H1 (cell line): ENCODE data around the gene NRXN2. TPM values are rescaled to one million over a fixed set of nuclear protein-coding genes. Genes with fewer than 3 reads are reported as not detected.

Experiments
- CTCF ChIA-PET: fragments of 300-600 bp; sonication (Branson Sonifier 250); formaldehyde crosslinking; loops from one replicate; lab custom pipeline; 2021; ENCODE audit not compliant: partially characterized antibody; lab: Charles Lee
- POLR2A ChIA-PET: fragments of 300-600 bp; sonication (Branson Sonifier 250); formaldehyde crosslinking; loops from one replicate; lab custom pipeline; 2021; ENCODE audit warnings: inconsistent platforms; ENCODE audit not compliant: partially characterized antibody; lab: Charles Lee
- DNase-seq, 2 experiments: peaks; one replicate each; pipeline versions ENCODE4 v3.0.0 to v3.0.0-alpha.2; 2010 to 2022; ENCODE audit warnings: low spot score in 2 of 2, low read depth in 1 of 2, mixed read lengths in 1 of 2
- FAIRE-seq: peaks from 2 replicates; lab custom pipeline; 2011; peaks lifted over from hg19 to GRCh38; lab: Jason Lieb, UNC
- H2AFZ ChIP-seq: 2 replicates; pipeline ENCODE4 v1.8.1; 2012; ENCODE audit warnings: low read length, inconsistent platforms
- H2AK5ac ChIP-seq: 2 replicates; pipeline ENCODE4 v1.6.1; 2013; ENCODE audit warnings: low read depth, low read length
- H2BK120ac ChIP-seq: replicated peaks from 2 replicates; pipeline ENCODE3; 2013; ENCODE audit warnings: low read depth, low read length, inconsistent platforms
- H2BK12ac ChIP-seq: 2 replicates; pipeline ENCODE4 v1.6.1; 2013; ENCODE audit warnings: low read depth, low read length
- H2BK15ac ChIP-seq: 2 replicates; pipeline ENCODE4 v1.6.1; 2013; ENCODE audit warnings: low read length
- H2BK20ac ChIP-seq: 2 replicates; pipeline ENCODE4 v1.6.1; 2013; ENCODE audit warnings: low read length
- H2BK5ac ChIP-seq: 2 replicates; pipeline ENCODE4 v1.6.1; 2013; ENCODE audit warnings: low read depth, low read length
- H3K14ac ChIP-seq: 2 replicates; pipeline ENCODE4 v1.6.1; 2013; ENCODE audit warnings: inconsistent platforms; ENCODE audit not compliant: insufficient read length
- H3K18ac ChIP-seq: 2 replicates; pipeline ENCODE4 v1.6.1; 2013; ENCODE audit warnings: low read length; ENCODE audit errors: extremely low read depth
- H3K23ac ChIP-seq: 2 replicates; pipeline ENCODE4 v1.6.1; 2013; ENCODE audit warnings: inconsistent platforms; ENCODE audit not compliant: insufficient read length
- H3K23me2 ChIP-seq: 2 replicates; pipeline ENCODE4 v1.6.1; 2013; ENCODE audit warnings: low read depth, low read length
- H3K27ac ChIP-seq: 2 replicates; pipeline ENCODE4 v1.6.1; 2011; ENCODE audit warnings: low read depth, low read length, inconsistent platforms
- H3K27me3 ChIP-seq, 4 experiments: replicated peaks in 1 of 4; 1 replicate in 1 of 4; 2 replicates in 3 of 4; pipeline versions ENCODE4 v1.6.1 to v1.8.1; 2011 to 2013; ENCODE audit warnings: low read length in 3 of 4, mild to moderate bottlenecking in 3 of 4, inconsistent platforms in 2 of 4, mixed read lengths in 2 of 4, moderate library complexity in 1 of 4; ENCODE audit not compliant: control insufficient read depth in 3 of 4, insufficient read depth in 3 of 4; ENCODE audit errors: extremely low read depth in 1 of 4
- H3K36me3 ChIP-seq, 4 experiments: 2 replicates each; pipeline versions ENCODE4 v1.6.1 to v1.8.1; 2011 to 2013; ENCODE audit warnings: mild to moderate bottlenecking in 4 of 4, low read length in 3 of 4, moderate library complexity in 2 of 4, control low read depth in 1 of 4, inconsistent platforms in 1 of 4; ENCODE audit not compliant: insufficient read depth in 4 of 4, control insufficient read depth in 2 of 4
- H3K4ac ChIP-seq: replicated peaks from 2 replicates; pipeline ENCODE3; 2013; ENCODE audit warnings: low read length, low read depth, mixed read lengths, inconsistent platforms; ENCODE audit not compliant: insufficient read length
- H3K4me1 ChIP-seq, 4 experiments: replicated peaks in 1 of 4; 1 replicate in 1 of 4; 2 replicates in 3 of 4; pipeline versions ENCODE4 v1.6.1 to v1.8.1; 2011 to 2013; ENCODE audit warnings: low read length in 3 of 4, inconsistent platforms in 2 of 4, mixed read lengths in 1 of 4; ENCODE audit not compliant: insufficient read depth in 4 of 4, control insufficient read depth in 3 of 4
- H3K4me2 ChIP-seq, 2 experiments: 2 replicates each; pipeline versions ENCODE4 v1.6.1 to v1.8.1; 2011 to 2013; ENCODE audit warnings: low read depth in 2 of 2, low read length in 2 of 2, control low read depth in 1 of 2, inconsistent platforms in 1 of 2, mild to moderate bottlenecking in 1 of 2; ENCODE audit not compliant: insufficient read depth in 1 of 2
- H3K4me3 ChIP-seq, 4 experiments: fragments of 200-600, 300-600 bp in 1 of 4; sonication (generic), shearing (Covaris generic), sonication (Bioruptor Twin) in 1 of 4; 2 replicates each; pipeline versions ENCODE4 v1.5.1 to v1.8.1; 2011 to 2016; ENCODE audit warnings: low read length in 4 of 4, low read depth in 3 of 4, control low read depth in 2 of 4, inconsistent platforms in 2 of 4, mild to moderate bottlenecking in 2 of 4, mixed read lengths in 1 of 4, moderate library complexity in 1 of 4; ENCODE audit not compliant: insufficient read depth in 2 of 4; ENCODE audit errors: extremely low read depth in 1 of 4
- H3K56ac ChIP-seq: replicated peaks from 2 replicates; pipeline ENCODE3; 2013; ENCODE audit warnings: low read depth, mild to moderate bottlenecking, mixed read lengths, low read length, inconsistent platforms; ENCODE audit not compliant: insufficient read length
- H3K79me1 ChIP-seq: 2 replicates; pipeline ENCODE4 v1.6.1; 2013; ENCODE audit warnings: low read depth, low read length, control low read depth
- H3K79me2 ChIP-seq, 2 experiments: 2 replicates each; pipeline versions ENCODE4 v1.6.1 to v1.8.1; 2012 to 2013; ENCODE audit warnings: low read length in 2 of 2, mild to moderate bottlenecking in 2 of 2, inconsistent platforms in 1 of 2; ENCODE audit not compliant: insufficient read depth in 2 of 2, control insufficient read depth in 1 of 2
- H3K9ac ChIP-seq, 4 experiments: replicated peaks in 1 of 4; 1 replicate in 1 of 4; 2 replicates in 3 of 4; pipeline versions ENCODE4 v1.6.1 to v1.8.1; 2011 to 2013; ENCODE audit warnings: low read depth in 3 of 4, low read length in 3 of 4, control low read depth in 2 of 4, mild to moderate bottlenecking in 2 of 4, moderate library complexity in 2 of 4, inconsistent platforms in 1 of 4; ENCODE audit errors: extremely low read depth in 1 of 4
- H3K9me3 ChIP-seq, 2 experiments: 2 replicates each; pipeline versions ENCODE4 v1.6.1 to v1.8.1; 2012 to 2013; ENCODE audit warnings: mild to moderate bottlenecking in 2 of 2, moderate library complexity in 2 of 2, control low read depth in 1 of 2, inconsistent platforms in 1 of 2, low read depth in 1 of 2, low read length in 1 of 2, mixed read lengths in 1 of 2; ENCODE audit not compliant: insufficient read depth in 2 of 2
- H4K20me1 ChIP-seq, 2 experiments: replicated peaks in 1 of 2; 2 replicates each; pipeline versions ENCODE3 to v1.8.1; 2011 to 2013; ENCODE audit warnings: inconsistent platforms in 2 of 2, low read length in 2 of 2, mild to moderate bottlenecking in 1 of 2; ENCODE audit not compliant: insufficient read depth in 2 of 2, control insufficient read depth in 1 of 2
- H4K5ac ChIP-seq: 2 replicates; pipeline ENCODE4 v1.6.1; 2013; ENCODE audit warnings: low read length, low read depth, mixed read lengths, inconsistent platforms; ENCODE audit not compliant: insufficient read length
- H4K8ac ChIP-seq: 2 replicates; pipeline ENCODE4 v1.8.0; 2013; ENCODE audit warnings: mild to moderate bottlenecking, moderate library complexity, low read length, inconsistent platforms; ENCODE audit not compliant: insufficient read depth; ENCODE audit errors: extremely low read depth
- H4K91ac ChIP-seq: replicated peaks from 2 replicates; pipeline ENCODE3; 2013; ENCODE audit warnings: low read length, mixed read lengths, inconsistent platforms; ENCODE audit not compliant: insufficient read length
- RAD21 ChIP-seq, 2 experiments: IDR thresholded peaks in 1 of 2; conservative IDR thresholded peaks in 1 of 2; 2 replicates each; pipeline ENCODE4 v1.6.1; 2011; ENCODE audit warnings: low read depth in 2 of 2, low read length in 2 of 2, improper control_type of control experiment in 1 of 2, inconsistent platforms in 1 of 2, mild to moderate bottlenecking in 1 of 2, moderate library complexity in 1 of 2
- RFX5 ChIP-seq: IDR thresholded peaks from 2 replicates; pipeline ENCODE4 v1.6.1; 2011; ENCODE audit warnings: low read depth, low read length, improper control_type of control experiment, borderline replicate concordance
- SIX5 ChIP-seq: IDR thresholded peaks from 2 replicates; pipeline ENCODE4 v1.6.1; 2011; ENCODE audit warnings: mild to moderate bottlenecking, low read depth, low read length
- USF2 ChIP-seq: IDR thresholded peaks from 2 replicates; pipeline ENCODE4 v1.6.1; 2011; ENCODE audit warnings: low read length, improper control_type of control experiment
- YY1 ChIP-seq: IDR thresholded peaks from 2 replicates; pipeline ENCODE4 v1.6.1; 2011; ENCODE audit warnings: low read depth, mild to moderate bottlenecking, low read length
- WGBS, 2 experiments: shearing (Covaris generic) in 1 of 2; methylation state at CpG; one replicate each; pipeline versions ENCODE4 v1.1.6 to v1.1.7; 2013 to 2015; ENCODE audit warnings: low lambda C conversion rate in 2 of 2, mixed read lengths in 2 of 2, inconsistent platforms in 1 of 2, low coverage in 1 of 2, missing lambda C conversion rate in 1 of 2; ENCODE audit not compliant: insufficient replicate concordance in 2 of 2, insufficient coverage in 1 of 2, insufficient read length in 1 of 2; ENCODE audit errors: extremely low coverage in 1 of 2, missing lambda C conversion rate in 1 of 2; 5-methylcytosine and 5-hydroxymethylcytosine counted together
- polyA plus RNA-seq, 7 experiments: library from polyadenylated mRNA; depleted of rRNA in 3 of 7; stranded (reverse) in 5 of 7; unstranded in 2 of 7; fragments of >200 nt in 5 of 7; fragments of 200-250 nt in 2 of 7; gene quantifications; 1 replicate in 5 of 7; 2 replicates in 1 of 7; 4 replicates in 1 of 7; pipeline versions ENCODE4 v1.2.1 to v1.2.3, GENCODE V29; 2011 to 2013; ENCODE audit warnings: missing spikeins in 2 of 7, mixed read lengths in 2 of 7
- total RNA-seq: library from RNA; stranded (reverse); fragmentation: NEBNext Ultra II Directional; extraction: Animal tissue kit (Norgen Biotek cat#: 25700); gene quantifications from 2 replicates; pipeline ENCODE4 v1.2.1, GENCODE V29; 2021
- TF ChIP-seq, protein P1 (sequence below), 3 experiments: IDR thresholded peaks; 1 replicate in 2 of 3; 2 replicates in 1 of 3; pipeline versions ENCODE4 v1.5.1 to v1.6.1; 2011; ENCODE audit warnings: low read length in 3 of 3, mild to moderate bottlenecking in 3 of 3, inconsistent platforms in 2 of 3, low read depth in 1 of 3, moderate library complexity in 1 of 3; ENCODE audit not compliant: insufficient read depth in 1 of 3; ENCODE audit errors: control extremely low read depth in 1 of 3

NRXN2 gene
- total and polyA plus RNA-seq, 2 of the 8 experiments (the other 6 are each of a cell fraction or from before 2014, with no cell fraction given) = 1.3 to 11.5 TPM

DNA sequence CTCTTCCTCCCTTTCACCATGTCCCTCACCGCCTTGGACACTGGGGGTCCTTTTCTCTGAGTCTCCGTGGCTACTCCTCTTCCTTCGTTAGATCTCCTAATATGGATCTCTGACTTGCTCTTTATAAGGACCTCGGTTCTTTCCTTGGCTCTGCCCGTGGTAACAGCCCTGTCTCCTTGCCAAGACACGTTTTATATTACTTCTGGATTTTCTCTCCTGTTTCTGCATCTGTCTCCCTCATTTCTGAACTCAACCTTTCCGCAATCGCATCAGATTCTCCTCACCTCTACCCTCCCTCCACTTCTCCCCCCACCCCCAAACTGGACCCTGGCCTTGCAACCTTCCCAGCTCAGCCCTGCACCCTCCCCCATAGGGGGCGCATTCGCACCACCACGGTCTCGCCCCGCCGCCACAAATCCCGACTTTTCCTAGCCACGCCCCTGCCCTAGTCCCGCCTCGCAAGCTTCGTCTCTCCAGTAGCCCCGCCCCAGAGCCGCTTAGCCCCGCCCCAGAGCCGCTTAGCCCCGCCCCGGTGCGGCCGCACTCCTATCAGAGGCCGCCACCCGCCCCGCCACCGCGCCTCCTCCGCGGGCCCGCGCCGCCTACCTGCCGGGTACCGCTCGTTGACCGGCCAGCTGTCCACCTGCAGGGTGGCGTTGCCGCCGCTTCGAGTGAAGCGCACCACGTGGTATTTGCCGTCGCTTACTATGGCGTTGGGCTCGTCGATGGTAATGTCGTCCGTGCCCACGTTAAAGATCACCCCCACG is 93.0 kb downstream of the NRXN2 start:
- ChIA-PET POLR2A (interaction anchor here (0.5 to 0.8 kb wide), 2 partner anchors 9 to 619 kb away, joined by 3 to 4 read pairs; no protein-coding TSS in a partner anchor), CTCF (interaction anchor here (0.5 to 12.7 kb wide), 24 partner anchors 10 to 1941 kb away, joined by 3 to 188 read pairs (median 4); no protein-coding TSS in a partner anchor)
- Histone ChIP-seq H3K4me3 (peak overlapping the region in 1 of 4 experiments; percentile 5; a peak in 1 of 8 replicates), H3K4ac (no peak overlapping the region), H3K4me2 (peak overlapping the region; percentile 19 to 41), H3K4me1 (peaks cover 0 to 10% (median 5%) of the 10 kb centered on the region in 4 experiments; a peak in 6 of 7 replicates), H2AK5ac (0 out of 2 replicates have a peak overlapping the region, but pooled peaks have one; percentile 58), H4K91ac (no peak overlapping the region), H3K79me2 (no peaks in the 10 kb centered on the region), H3K14ac (no peak overlapping the region), H4K20me1 (peaks cover 0 to 4% of the 10 kb centered on the region in 2 experiments), H2BK15ac (peak overlapping the region; percentile 40), H3K56ac (no peak overlapping the region), H3K23me2 (peaks cover 3% of the 10 kb centered on the region; the same call in 1 of the 2 replicates), H2AFZ (no peak overlapping the region), H3K9me3 (peaks cover 0 to 4% of the 10 kb centered on the region in 2 experiments; a peak in 1 of 4 replicates), H2BK5ac (no peak overlapping the region), H3K36me3 (no peaks in the 10 kb centered on the region), H3K23ac (no peak overlapping the region), H3K27ac (no peak overlapping the region), H3K18ac (no peak overlapping the region), H3K9ac (no peak overlapping the region), H4K5ac (no peak overlapping the region), H3K27me3 (peaks cover 0 to 19% (median 12%) of the 10 kb centered on the region in 4 experiments; a peak in 5 of 7 replicates), H2BK120ac (no peak overlapping the region), H2BK20ac (no peak overlapping the region), H2BK12ac (peak overlapping the region; percentile 84; the same call in 1 of the 2 replicates), H4K8ac (peak overlapping the region; percentile 88; the same call in 1 of the 2 replicates), H3K79me1 (no peaks in the 10 kb centered on the region)
- 36% methylated on average over 30 of the region's 56 CpGs; no CpG with 5 or more reads in 1 of the 2 experiments for WGBS, 2 experiments
- FAIRE-seq (peak; percentile 60), DNase-seq (peak; percentile 70 to 100)
- TF ChIP-seq YY1 (no peak), RAD21 (IDR thresholded peaks at IDR 0.05 in 1 of 2, conservative IDR thresholded peaks at IDR 0.05 in 1 of 2; ENCODE audit: low read depth in 2 of 2, low read length in 2 of 2) (peak; percentile 59), SIX5 (no peak), USF2 (peak; percentile 68), RFX5 (no peak)
- TF ChIP-seq, protein P1, sequence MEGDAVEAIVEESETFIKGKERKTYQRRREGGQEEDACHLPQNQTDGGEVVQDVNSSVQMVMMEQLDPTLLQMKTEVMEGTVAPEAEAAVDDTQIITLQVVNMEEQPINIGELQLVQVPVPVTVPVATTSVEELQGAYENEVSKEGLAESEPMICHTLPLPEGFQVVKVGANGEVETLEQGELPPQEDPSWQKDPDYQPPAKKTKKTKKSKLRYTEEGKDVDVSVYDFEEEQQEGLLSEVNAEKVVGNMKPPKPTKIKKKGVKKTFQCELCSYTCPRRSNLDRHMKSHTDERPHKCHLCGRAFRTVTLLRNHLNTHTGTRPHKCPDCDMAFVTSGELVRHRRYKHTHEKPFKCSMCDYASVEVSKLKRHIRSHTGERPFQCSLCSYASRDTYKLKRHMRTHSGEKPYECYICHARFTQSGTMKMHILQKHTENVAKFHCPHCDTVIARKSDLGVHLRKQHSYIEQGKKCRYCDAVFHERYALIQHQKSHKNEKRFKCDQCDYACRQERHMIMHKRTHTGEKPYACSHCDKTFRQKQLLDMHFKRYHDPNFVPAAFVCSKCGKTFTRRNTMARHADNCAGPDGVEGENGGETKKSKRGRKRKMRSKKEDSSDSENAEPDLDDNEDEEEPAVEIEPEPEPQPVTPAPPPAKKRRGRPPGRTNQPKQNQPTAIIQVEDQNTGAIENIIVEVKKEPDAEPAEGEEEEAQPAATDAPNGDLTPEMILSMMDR (IDR thresholded peaks at IDR 0.05; ENCODE audit: control extremely low read depth in 1 of 3, insufficient read depth in 1 of 3, low read depth in 1 of 3, low read length in 3 of 3) = peak; percentile 63 to 87 (median 65)
